ENCODE data around the gene SIPA1L2.

GRCh38 chr1:232602622-232603021, 27.3 kb downstream of the SIPA1L2 start:
- no peak for TF ChIP-seq RAD21 (IDR thresholded peaks at IDR 0.05; ENCODE audit: low read depth)
- TF ChIP-seq YY1 (IDR thresholded peaks at IDR 0.05; ENCODE audit: low read depth) = no peak
- TF ChIP-seq MAX (IDR thresholded peaks at IDR 0.05) = no peak
- TF ChIP-seq EP300 (IDR thresholded peaks at IDR 0.05; ENCODE audit: borderline replicate concordance) = no peak
- TF ChIP-seq NFIC (IDR thresholded peaks at IDR 0.05) = no peak
- no peak for TF ChIP-seq TCF12 (IDR thresholded peaks at IDR 0.05; ENCODE audit: low read depth)
- TF ChIP-seq TAF1 (IDR thresholded peaks at IDR 0.05; ENCODE audit: low read depth) = no peak
